Retina (tissue), 1 donor: ENCODE measurements around the gene ARHGEF17.

ENCODE experiments used
- DNase-seq: peaks from one replicate; pipeline ENCODE4 v3.0.0-alpha.2; 2016

ARHGEF17 gene

DNA sequence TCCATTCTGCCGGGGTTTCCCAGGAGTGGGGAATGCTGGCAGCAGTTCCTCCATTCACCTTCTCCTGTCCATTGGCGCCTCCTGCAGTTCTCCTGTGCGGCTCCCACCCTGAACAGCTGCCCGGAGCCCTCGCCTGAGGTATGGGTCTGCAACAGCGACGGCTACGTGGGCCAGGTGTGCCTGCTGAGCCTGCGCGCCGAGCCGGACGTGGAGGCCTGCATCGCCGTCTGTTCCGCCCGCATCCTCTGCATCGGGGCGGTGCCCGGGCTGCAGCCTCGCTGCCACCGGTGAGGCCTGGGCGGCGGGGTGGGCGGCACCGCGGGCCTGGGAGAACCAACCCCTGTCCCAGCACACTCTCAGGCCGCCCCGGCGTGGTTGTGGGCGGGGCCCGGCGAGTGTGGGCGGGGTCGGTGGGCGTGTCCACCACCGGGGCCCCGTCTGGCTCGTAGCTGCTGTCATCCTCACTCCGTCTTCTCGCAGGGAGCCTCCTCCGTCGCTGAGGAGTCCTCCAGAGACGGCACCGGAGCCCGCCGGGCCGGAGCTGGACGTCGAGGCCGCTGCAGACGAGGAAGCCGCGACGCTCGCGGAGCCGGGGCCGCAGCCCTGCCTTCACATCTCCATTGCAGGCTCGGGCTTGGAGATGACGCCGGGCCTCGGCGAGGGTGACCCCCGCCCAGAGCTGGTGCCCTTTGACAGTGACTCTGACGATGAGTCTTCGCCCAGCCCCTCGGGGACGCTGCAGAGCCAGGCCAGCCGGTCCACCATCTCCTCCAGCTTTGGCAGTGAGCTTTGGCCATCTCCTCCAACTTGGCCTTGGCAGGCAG, 54.1 kb downstream of the ARHGEF17 start:
- no peak for DNase-seq

DNA sequence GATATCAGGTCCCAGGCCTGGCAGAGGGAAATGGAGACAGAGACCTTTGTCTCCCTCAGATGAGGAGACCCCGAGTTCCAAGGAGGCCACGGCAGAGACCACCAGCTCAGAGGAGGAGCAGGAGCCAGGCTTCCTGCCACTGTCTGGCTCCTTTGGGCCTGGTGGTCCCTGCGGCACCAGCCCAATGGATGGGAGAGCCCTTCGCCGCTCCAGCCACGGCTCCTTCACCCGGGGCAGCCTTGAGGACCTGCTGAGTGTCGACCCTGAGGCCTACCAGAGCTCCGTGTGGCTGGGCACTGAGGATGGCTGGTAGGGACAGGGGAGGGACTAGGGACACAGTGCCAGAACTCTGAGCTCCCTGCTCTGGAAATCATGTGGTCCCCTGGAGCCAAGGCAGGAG, 55.1 kb downstream of the ARHGEF17 start:
- no peak for DNase-seq

DNA sequence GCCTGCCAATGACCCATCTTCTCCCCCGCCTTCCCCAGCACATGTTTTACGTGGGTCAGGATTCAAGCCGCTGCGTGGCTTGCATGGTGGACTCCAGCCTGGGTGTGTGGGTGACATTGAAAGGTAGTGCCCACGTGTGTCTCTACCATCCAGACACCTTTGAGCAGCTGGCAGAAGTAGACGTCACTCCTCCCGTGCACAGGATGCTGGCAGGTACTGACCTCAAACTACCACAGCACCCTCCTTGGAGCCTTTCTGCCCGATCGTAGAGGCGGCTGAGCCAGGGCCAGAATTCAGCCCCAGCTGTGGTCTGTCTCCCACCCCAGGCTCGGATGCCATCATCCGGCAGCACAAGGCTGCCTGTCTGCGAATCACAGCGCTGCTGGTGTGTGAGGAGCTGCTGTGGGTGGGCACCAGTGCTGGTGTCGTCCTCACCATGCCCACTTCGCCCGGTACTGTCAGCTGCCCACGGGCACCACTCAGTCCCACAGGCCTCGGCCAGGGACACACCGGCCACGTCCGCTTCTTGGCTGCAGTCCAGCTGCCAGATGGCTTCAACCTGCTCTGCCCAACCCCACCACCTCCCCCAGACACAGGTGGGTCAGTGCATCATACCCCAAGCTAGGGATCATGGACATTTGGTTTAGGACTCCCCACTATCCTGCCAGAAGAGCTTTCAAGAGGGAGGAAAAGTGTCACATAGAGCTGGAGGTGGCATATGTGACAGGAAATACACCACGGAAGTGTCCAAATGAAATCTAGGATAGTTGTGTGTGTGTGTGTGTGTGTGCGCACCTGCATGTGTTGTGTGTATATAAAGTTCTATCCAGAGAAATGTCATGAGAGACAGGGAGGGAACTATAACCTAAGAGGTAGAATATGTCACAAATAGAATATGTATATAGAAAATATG, 57.5 kb downstream of the ARHGEF17 start:
- no peak for DNase-seq

DNA sequence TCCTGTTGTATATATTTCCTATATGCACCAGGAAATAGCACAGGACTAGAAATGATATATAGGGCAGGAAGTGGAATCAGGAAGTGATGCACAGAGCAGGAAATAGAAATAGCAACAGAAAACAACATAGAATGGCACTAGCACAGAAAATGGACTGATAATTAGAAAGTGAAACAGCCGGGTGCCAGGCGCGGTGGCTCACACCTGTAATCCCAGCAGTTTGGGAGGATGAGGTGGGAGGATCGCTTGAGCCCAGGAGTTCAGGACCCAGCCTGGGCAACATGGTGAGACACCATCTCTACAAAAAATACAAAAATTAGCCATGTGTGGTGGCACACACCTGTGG, 58.2 kb downstream of the ARHGEF17 start:
- no peak for DNase-seq

DNA sequence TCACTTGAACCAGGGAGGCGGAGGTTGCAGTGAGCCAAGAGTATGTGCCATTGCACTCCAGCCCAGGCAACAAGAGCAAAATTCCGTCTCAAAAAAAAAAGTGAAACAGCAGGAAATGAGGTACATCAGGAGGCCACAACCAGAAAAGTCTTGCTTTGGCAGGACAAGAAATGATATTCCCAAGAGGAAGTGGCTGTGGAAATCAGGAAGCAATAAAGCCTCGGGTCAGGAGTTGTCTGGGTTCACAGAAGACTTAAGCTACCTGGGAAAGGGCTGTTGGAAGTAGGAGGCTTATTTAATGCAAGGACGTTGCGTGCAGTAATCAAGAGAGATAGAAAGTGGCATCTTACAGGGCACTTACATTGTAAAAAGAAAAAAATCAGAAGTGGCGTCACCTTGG, 58.9 kb downstream of the ARHGEF17 start:
- no peak for DNase-seq

DNA sequence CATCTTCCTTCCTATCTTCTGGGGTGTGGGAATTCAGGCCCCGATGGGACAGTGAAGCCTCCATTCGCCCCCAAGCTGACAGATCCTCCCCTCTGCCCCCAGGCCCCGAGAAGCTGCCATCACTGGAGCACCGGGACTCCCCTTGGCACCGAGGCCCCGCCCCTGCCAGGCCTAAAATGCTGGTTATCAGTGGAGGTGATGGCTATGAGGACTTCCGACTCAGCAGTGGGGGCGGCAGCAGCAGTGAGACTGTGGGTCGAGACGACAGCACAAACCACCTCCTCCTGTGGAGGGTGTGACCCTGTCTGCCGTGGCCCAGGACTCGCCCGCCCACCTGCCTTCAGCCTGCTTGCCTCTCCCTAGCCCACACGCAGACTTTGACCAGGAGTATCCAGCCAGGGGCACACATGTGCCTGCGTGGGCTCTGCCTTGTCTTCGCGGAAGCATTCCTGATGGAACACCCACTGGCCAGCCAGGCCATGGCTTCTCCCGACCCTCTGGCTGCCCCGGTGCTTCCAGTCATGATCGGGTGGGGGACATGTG, 59.5 kb downstream of the ARHGEF17 start:
- no peak for DNase-seq

DNA sequence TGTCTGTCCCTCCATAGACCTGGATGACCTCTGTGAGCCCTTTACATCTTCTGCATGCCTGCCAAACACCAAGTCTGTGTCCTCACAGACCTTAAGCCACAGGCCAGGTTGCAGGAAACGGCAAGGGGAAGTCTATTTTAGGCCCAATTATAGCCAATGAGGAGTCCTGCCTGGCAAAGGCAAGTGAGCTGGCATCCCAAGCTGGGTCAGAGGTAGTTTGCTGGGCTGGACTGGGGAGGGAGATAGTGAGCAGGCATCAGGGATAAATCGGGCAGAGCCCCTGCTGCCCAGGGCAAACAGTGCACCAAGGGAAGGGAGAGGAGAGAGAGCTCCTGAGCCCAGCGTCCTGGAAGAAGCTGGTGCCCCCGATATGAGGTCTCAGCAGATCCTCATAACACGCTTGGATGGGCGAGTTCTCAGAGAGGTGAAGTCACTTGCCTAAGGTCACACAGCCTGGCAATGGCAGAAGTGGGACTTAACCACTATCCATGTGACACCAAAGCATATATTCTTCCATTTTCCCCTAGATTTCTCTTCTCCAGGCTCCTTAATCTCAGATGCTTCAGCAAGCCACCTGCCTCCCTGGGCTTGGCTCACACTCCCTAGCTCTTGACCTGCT, 64.4 kb downstream of the ARHGEF17 start:
- no peak for DNase-seq

DNA sequence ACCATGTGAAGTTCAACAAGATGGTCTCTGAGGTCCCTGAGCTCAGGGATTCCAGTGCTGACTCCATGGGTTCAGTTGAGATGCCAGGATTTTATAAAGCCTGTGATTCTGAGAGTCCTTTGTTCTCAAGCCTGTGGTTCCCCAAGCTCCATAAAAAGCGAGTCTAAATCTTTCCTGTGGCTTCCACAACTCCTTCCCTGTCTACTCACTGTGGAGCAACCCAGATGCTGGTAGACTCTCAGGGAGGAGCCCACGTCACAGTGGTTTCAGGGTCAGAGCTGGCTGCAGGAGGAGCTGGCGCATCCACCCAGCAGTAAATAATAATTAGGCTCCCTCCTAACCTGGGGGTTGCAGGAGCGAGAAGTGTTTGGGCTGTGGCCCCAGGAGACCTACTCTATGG, 66.1 kb downstream of the ARHGEF17 start:
- DNase-seq, result no peak

DNA sequence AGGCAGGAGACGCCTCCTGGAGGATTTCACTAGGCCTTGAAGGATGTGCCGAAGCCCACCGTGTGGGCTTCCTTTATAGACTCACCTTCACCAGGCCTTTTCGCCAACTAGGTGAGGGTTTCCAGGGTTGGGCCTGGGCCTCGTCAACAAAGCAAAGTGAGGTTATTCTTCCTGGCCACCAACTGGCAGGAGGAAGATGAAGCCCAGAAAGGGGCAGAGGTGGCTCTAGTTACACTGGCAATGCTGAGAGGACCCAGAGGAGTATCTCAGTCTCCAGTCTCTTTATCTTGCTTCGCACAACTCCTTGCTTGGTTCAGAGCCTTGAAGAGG, 67.7 kb downstream of the ARHGEF17 start:
- DNase-seq, result no peak

DNA sequence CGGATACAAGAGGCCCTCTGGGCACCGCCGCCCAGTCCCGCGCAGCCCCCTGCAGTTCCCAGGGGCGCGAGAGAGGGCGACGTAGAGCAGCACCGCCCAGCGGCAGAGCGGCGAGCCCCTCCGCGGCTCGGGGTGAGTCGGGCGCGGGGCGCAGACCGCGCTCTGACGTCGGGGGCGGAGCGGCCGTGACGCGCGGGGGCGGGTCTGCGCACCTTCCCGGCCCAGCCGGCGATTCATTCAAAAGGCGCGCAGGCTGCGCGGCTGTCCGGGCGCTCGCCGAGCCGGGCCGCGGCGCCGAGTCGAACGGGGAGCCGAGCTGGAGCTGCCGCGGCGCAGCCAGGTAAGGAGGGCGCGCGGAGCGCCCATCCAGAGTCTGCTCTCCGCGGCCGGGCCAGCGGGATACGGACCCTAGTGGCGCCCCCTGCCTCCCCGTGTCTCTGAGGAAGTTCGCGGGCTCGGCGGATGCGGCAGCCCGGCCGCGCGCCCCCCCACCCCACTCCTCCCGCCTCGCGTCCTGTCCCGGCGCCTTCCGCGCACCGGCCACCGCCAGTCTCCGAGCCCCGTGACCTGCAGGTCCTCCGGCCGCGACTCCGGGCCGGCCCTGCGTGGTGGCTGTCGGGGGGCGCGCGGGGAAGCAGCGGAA, 68.2 kb downstream of the ARHGEF17 start, which contains the start of gene RELT:
Gene RELT, plus strand, starts transcription at position 240 of the 643 bp plus-strand sequence. CDS start 12,738 bp downstream, outside the sequence.
- peak; percentile 95 for DNase-seq

DNA sequence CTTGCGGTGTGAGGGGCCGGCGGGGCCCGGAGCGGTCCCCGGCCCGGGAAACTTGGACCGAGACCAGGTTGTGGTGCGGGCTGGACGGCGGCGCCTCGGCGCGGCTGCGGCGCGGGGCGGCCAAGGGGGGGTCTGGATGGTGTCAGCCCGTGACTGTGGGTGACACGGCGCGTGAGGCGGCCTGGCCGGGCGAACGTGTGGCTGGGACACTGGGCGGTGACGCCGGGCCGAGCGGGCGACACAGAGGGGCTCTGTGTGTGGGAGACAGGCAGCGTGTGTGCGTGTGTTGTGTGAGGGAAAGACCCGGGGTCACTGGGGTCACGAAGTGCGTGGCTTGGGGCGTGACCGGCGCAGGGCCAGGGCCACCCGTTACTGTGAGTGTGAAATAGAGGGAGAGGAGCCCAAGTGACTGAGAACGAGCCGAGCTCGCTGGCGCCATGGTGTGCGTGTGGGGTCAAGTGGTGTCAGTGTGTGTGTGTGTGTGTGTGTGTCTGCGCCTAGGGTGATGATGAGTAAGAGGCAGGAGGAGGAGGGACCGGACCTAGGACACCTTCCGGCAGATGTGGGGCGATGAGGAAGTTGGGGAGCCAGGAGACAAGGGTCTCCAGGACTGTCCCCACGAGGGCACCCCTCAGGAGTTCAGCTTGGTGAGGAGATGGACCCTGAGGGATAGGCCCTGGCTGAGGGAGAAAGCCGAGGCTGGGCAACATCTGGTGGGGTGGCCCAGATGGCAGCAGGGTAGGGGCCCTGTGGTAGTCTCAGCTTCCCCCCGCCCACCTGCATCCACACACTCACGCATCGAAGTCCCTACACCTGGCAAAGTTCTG, 68.9 kb downstream of the ARHGEF17 start:
- peak; percentile 79 for DNase-seq

DNA sequence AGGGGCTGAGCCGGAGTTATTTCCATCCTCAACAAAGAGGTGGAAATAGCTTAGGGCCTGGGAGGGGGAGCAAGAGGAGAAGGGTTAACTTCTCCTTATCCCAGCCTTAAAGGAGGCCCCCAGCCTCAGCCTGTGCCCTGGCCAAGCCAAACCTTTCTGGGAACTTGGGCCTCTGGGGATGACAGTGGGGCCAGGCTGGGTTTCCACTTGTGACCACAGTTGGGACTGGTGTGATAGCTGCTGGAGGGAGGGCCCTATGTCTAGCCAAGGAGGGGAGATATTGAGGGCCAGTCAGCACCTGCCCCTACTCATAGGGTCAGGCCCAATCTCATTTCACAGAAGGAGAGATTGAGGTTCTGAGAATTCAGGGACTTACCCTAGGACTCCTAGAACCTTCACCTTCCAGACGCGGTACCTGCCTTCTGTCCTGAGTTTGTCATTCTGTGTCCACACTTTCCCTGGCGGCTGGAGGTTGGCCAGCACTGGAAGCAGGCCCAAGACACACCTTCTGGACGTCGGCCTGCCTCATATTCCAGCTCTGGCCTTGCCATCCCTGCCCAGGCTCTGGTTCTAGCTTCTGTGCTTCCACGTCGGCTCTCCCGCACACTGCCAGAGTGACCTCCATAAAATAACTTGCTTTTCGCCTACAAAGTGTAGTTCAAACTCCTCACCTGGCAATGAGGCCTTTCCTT, 71.3 kb downstream of the ARHGEF17 start:
- DNase-seq, result no peak

DNA sequence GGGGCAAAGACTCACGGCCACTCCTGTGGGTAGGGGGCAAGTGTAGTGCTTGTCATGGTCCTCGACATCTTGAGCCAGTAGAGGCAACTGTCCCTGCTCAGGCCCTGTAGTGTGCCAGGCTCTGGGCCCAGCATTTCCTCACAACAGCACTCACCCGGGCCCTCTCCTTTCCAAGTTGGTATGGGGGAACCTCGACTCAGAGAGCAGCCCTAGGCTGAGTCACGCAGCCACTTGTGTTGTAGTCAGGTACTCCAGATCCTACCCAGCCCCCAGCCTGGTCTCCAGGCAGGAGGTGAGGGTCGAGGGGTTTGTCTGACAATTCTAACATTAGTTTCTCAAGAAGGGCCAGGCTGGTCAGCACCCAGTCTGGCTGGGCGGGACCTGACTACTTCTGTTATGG, 72.3 kb downstream of the ARHGEF17 start:
- DNase-seq, result no peak

DNA sequence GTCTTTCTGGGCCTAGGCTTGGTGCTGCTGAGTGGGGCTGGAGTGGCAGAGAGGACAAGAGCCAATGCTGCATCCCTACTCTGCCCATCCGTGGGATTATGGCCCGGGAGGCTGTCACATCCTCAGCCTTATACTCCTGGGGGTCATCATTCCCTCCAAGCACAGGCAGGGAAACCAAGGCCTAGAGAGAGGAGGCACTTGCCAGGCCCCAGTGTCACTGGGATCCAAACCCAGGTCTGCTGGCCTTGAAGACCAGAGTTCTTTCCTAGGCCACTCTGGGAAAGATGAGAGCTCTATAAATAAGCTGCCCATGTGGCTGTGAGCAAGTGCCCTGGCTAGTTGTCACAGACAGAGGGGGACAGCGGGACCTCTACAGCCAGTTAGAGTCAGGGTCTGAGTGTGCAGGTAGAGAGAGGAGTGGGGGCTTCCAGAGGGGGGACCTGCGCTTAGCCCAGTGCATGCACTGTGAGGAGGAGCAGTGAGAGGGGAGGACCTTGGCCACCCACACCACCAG, 72.9 kb downstream of the ARHGEF17 start:
- DNase-seq, result no peak

DNA sequence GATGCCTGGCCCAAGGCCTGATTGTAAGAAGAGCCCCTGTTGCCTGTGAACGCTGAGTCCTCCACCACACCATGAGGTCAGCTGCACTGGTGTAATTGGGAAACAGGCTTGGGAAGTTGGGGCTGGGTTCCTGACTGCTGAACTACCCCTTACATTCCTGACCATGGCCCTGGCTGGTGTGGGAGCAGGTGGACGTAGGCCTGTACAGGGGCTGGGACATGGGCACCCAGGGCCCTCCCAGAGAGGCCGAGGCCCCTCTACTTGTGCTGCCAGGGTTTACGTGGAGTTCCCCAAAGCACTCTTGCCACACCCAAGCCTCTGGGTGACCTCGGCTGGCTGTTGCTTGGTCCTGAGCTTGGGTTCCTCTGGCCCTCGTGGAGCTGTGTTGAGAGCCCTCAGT, 73.5 kb downstream of the ARHGEF17 start:
- DNase-seq, result no peak

DNA sequence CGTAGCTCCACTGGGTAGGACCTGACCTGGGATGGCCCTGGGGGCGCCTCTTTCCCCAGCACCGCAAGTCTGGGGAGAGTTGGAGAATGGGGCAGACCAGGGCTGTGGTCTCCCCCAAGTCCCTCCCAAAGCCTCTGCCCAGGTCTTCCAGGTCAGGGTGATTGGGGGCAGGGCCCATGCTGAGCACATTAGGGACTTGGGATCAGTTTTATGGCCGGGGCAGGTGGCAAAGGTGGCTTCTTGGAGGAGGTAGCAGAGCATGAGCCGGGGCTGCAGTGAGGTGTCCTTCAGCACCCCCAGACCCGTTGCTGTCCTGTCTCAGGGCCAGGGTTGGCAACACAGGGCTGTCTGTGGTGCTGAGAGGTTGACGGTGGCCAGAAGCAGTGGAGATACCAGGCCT, 74.1 kb downstream of the ARHGEF17 start:
- DNase-seq, result no peak

DNA sequence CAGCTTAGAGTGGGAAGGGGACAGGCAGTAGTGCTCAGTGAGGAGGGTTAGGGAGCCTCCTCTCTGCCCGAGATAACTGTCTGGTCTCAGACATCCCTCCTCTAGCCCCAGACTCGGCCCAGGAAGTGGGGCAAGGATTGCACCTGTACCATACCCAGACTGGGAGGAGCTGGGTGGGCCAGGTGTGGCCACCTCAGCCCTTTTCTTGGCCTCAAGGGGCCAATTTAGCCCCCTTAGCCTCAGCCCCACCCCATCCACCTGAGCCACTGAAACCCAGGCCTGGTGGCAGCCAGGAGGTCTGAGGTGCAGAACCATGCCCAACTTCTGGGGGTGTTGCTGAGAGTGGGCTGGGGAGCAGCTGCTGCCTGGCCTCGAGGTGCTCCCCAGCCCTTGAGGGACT, 74.7 kb downstream of the ARHGEF17 start:
- no peak for DNase-seq

DNA sequence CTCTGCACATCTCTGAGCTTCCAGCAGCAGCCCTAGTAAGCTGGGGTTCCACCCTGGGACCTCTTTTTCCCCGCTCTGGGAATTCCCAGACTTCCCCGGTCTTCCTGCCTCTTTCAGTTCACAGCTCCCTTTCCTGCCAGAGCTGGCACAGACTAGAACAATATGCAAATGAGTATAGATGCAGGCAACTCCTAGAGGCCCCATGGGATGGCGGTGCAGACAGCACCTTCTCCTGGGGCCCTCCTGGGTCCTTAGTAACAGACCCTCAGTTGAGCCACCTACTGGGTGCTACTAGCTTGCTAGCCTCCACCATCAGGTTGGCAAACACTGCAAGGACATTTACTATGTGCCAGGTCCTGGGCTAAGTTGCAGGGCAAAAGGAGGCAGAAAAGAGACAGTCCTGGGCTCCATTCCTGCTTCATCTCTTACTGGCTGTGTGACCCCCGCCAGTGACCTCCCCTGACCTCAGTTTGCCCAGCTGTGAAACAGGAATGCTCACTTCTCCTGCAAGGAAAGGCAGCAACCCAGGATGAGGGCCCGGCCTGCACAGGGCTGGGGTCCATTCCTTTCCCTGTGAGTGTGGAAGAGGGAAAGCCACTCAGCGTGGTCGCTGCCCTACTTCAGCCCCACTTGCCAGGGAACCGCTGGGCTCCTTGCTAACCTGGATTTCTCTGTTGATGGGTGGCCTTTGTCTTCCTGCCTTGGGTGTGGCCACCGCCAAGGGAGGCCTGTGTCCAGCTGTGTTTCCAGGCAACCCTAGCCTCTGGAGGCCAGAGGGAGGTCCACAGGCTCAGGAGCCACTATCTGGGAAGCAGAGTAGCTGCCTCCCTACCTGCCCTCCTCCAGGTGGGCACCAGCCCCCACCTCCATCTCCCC, 75.4 kb downstream of the ARHGEF17 start:
- DNase-seq, result no peak

DNA sequence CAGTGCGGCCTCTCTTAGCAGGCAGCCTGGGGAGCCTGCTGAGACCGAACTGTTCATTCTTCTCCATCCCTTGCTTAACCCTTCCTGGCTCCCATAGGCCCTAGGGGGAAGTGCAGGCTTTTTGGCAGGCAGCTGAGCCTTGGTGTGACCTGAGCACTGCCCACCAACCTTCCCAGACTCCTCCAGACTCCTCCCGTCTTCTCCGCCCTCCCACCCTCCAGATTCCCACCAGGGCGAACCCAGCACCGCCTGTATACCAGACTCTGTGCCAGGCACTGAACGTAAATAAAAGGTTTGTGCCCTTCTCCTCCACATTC, 76.0 kb downstream of the ARHGEF17 start:
- DNase-seq, result no peak

DNA sequence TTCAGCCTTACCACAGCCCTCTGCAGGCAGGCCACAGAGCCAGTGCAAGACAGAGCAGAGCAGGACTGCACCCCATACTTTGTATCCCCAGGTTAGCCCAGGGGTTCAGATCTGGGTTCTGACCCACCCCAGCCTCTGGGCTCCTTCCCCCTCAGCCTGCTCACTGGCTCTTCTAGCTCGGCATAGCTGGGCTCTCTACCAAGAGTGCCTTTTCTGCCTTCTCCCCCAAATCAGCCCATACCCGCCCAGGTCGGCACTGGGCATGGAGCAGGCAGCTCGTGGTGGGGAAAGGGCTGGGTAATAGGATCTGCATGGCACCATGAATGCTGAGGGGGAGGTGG, 76.4 kb downstream of the ARHGEF17 start:
- no peak for DNase-seq
